Endothelial cell of umbilical vein (primary cell): ENCODE results near the gene SPRED3.

ENCODE experiments used
- CTCF ChIP-seq, 2 donors: IDR thresholded peaks; 1 replicate in 1 of 2; 2 replicates in 1 of 2; pipeline ENCODE4 v1.5.1; 2011; ENCODE audit warnings: low read length in 2 of 2, mild to moderate bottlenecking in 2 of 2, moderate library complexity in 2 of 2, control low read depth in 1 of 2, inconsistent platforms in 1 of 2, low read depth in 1 of 2; ENCODE audit not compliant: insufficient read depth in 1 of 2; ENCODE audit errors: extremely low read depth in 1 of 2
- EZH2 ChIP-seq: IDR thresholded peaks from 2 replicates; pipeline ENCODE4 v1.6.1; 2012; ENCODE audit warnings: borderline replicate concordance, low read depth, mild to moderate bottlenecking, moderate library complexity, low read length, inconsistent platforms; ENCODE audit not compliant: severe bottlenecking
- POLR2A ChIP-seq: IDR thresholded peaks from 2 replicates; pipeline ENCODE4 v1.6.1; 2012; ENCODE audit warnings: low read depth, mild to moderate bottlenecking, control low read depth, low read length

- TF ChIP-seq POLR2A, result no peak
- TF ChIP-seq CTCF (IDR thresholded peaks at IDR 0.05; ENCODE audit: extremely low read depth in 1 of 2, insufficient read depth in 1 of 2, low read depth in 1 of 2, low read length in 2 of 2), result no peak
- no peak for TF ChIP-seq EZH2
These were observed 55.5 kb downstream of the SPRED3 start for GRCh38 chr19:38444026-38444425.
